Right lobe of liver (tissue), 6 donors: ENCODE measurements around the gene MUL1. TPM values are rescaled to one million over a fixed set of nuclear protein-coding genes. Genes with fewer than 3 reads are reported as not detected.

Experiments used
- ATAC-seq, 4 donors: fragments of 200-7000 bp; cut with Tn5 transposase; one replicate each; pipeline ENCODE4 v1.9.1; 2020; ENCODE audit warnings: mild to moderate bottlenecking in 4 of 4, moderate library complexity in 4 of 4
- DNase-seq, 3 donors: peaks; one replicate each; pipeline ENCODE4 v3.0.0-alpha.2; 2020
- H3K27ac ChIP-seq, 3 donors: fragments of 200-600 bp; one replicate each; pipeline ENCODE4 v1.8.0; 2022
- H3K27me3 ChIP-seq, 2 donors: fragments of 200-600 bp; one replicate each; pipeline ENCODE4 v1.8.0; 2022
- H3K36me3 ChIP-seq, 4 donors: fragments of 200-600 bp; sonication (generic) in 1 of 4; one replicate each; pipeline versions ENCODE4 v1.5.1 to v1.8.0; 2017 to 2022; ENCODE audit warnings: control low read depth in 1 of 4
- H3K4me1 ChIP-seq, 4 donors: fragments of 200-600 bp; sonication (generic) in 1 of 4; one replicate each; pipeline versions ENCODE4 v1.5.1 to v1.8.0; 2017 to 2022; ENCODE audit warnings: control low read depth in 1 of 4
- H3K4me3 ChIP-seq, 3 donors: fragments of 200-600 bp; one replicate each; pipeline ENCODE4 v1.8.0; 2022
- H3K9me3 ChIP-seq, 4 donors: fragments of 200-600 bp; sonication (generic) in 1 of 4; one replicate each; pipeline versions ENCODE4 v1.5.1 to v1.8.0; 2017 to 2022; ENCODE audit warnings: control low read depth in 1 of 4
- CTCF ChIP-seq, 4 donors: fragments of 200-600 bp in 3 of 4; fragments of 450-650 bp in 1 of 4; IDR thresholded peaks; one replicate each; pipeline versions ENCODE4 v1.5.1 to v1.8.0; 2016 to 2022; ENCODE audit warnings: antibody characterized with exemption in 4 of 4, mild to moderate bottlenecking in 2 of 4
- POLR2A ChIP-seq: fragments of 450-650 bp; IDR thresholded peaks from one replicate; pipeline ENCODE4 v1.6.1; 2017; ENCODE audit warnings: antibody characterized with exemption, mild to moderate bottlenecking
- WGBS: methylation state at CpG from one replicate; pipeline ENCODE4 v1.1.6; 2018; ENCODE audit warnings: low coverage, low lambda C conversion rate; ENCODE audit not compliant: insufficient coverage; ENCODE audit errors: missing lambda C conversion rate; 5-methylcytosine and 5-hydroxymethylcytosine counted together
- intact Hi-C, 2 donors: fragments of 100-400 bp; cut with DNase I; formaldehyde crosslinking; loops; one replicate each; pipeline versions ENCODE4 v1.11.2 to v1.14.1; 2022
- total RNA-seq, 6 experiments: library from RNA; depleted of rRNA in 2 of 6; stranded (reverse); fragments of >200 nt in 2 of 6; fragmentation: NEBNext Ultra II Directional in 3 of 6; extraction: Animal tissue kit (Norgen Biotek cat#: 25700) in 3 of 6; gene quantifications; one replicate each; pipeline versions ENCODE4 v1.1.0 to v1.2.4, GENCODE V29; 2016 to 2023
- donor health status: DM: no; HTN: yes; CAD: no.
- donor health status: DM: no; HTN: no; CAD: no.
- donor health status: DM: no; HTN: no; CAD: no.
- donor health status: DM: no; HTN: yes; CAD: no.
- donor health status: DM: no; HTN: yes; CAD: no.

Gene MUL1
- total RNA-seq, 6 experiments from 2014 or later = 14.4 to 33.6 (median 16.7) TPM

DNA sequence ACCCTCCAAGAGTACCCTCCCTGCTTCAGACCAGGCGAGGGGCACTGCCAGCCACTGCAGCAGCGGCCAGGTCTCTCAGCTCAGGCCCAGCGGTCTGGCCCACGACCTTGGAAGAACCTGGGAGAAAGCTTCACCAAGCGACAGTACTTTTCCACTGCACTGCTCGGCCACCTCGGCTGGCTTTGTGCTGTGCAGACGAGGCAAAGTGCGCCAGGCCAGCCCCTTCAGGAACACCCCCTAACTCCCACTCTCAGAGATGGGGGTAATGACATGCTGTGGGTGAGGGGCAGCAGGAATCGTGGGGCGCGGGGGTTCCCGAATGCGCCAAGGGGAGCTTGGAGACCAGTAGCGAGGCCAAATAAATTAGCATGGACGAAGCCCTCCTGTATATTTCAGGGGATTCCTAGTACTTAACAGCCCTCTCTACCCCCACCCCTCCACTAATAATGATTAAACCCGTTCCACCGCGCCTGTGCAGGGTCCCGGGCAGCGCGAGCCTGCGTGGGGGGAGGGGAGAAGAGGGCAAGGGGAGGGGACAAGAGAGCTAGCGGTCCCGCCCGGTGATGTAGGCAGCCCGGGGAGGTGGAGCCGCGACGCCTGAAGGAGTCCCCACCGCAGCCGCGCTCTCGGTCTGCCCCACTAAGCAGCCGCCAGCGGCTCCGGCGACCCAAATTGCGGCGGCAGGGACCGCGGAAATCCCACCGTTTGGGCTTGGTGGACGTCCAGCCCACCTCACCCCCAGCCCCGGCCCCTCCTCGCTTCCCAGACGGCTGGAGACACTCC is 44.2 kb upstream of the MUL1 start, which contains the start of gene FAM43B:
FAM43B (plus strand) TSS at position 629 of the 783 bp plus-strand sequence. CDS start 401 bp downstream, outside the sequence.
- intact Hi-C loops = no loop called here
- ATAC-seq (peak; percentile 59 to 69 (median 62)), DNase-seq (peak; percentile 43 to 56 (median 55))
- H3K27me3 ChIP-seq = no peaks in the 10 kb centered on the region
- TF ChIP-seq CTCF (IDR thresholded peaks at IDR 0.05) (no peak), POLR2A (no peak)
- 1% methylated on average over 20 of the region's 47 CpGs for WGBS
- no peaks in the 10 kb centered on the region for H3K36me3 ChIP-seq
- no peak within 1 kb of the TSS for H3K4me3 ChIP-seq
- H3K4me1 ChIP-seq = peaks cover 0 to 9% (median 0%) of the 10 kb centered on the region in 4 donors
- H3K27ac ChIP-seq = no peak within 1 kb of the TSS
- H3K9me3 ChIP-seq = no peaks in the 10 kb centered on the region

DNA sequence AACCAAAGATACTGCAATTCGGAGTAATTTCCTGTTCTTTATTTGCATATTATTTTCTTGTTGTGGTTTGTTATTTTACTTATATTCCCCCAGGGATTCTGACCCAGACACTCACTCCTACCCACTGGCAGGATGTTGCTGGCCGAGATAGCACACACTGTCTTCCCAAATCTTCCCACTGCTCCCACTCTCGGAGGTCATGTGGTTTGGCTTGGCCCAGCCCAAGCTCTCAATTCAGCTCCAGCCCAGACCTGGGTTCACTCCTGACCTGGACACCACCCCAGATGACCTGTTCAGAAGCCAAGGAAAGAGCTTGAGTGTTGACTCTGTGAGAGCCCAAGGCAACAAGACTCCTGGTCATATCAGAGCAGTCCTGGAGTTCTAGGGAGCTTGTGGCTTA is 43.2 kb upstream of the MUL1 start:
- ATAC-seq = no peak
- Histone ChIP-seq H3K9me3 (no peaks in the 10 kb centered on the region), H3K27ac (no peak overlapping the region), H3K27me3 (no peaks in the 10 kb centered on the region), H3K4me3 (no peak overlapping the region), H3K36me3 (no peaks in the 10 kb centered on the region), H3K4me1 (peaks cover 0 to 9% (median 0%) of the 10 kb centered on the region in 4 donors)
- TF ChIP-seq CTCF (IDR thresholded peaks at IDR 0.05) (no peak), POLR2A (no peak)
- intact Hi-C loops = no loop called here
- WGBS = 35% methylated on average over 3 of the region's 3 CpGs
- DNase-seq = no peak

- ATAC-seq (no peak), DNase-seq (no peak)
- Histone ChIP-seq H3K27me3 (no peaks in the 10 kb centered on the region), H3K4me3 (no peak overlapping the region), H3K4me1 (no peaks in the 10 kb centered on the region), H3K27ac (no peak overlapping the region), H3K36me3 (no peaks in the 10 kb centered on the region), H3K9me3 (no peaks in the 10 kb centered on the region)
- WGBS = 69% methylated on average over 3 of the region's 3 CpGs
- intact Hi-C loops = no loop called here
- TF ChIP-seq POLR2A (no peak), CTCF (IDR thresholded peaks at IDR 0.05) (no peak)
Measured at GRCh38 chr1:20546637-20547036, 38.7 kb upstream of the MUL1 start.

DNA sequence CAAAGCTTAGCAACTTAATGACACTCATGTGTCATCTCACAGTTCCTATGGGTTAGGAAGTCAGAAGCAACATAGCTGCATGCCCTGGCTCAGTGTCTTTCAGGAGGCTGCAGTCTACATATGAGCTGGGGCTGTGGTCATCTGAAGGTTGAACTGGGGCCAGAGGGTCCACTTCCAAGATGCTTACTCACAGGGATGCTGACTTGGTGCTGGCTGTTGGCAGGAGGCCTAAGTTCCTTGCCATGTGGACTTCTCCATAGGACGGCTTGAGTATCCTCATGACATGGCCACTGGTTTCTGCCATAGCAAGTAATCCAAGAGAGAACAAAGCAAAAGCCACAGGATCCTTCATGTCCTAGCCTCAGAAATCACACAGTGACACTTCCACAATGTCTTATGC is 32.3 kb upstream of the MUL1 start:
- no peak for DNase-seq
- Histone ChIP-seq H3K4me3 (no peak overlapping the region), H3K9me3 (no peaks in the 10 kb centered on the region), H3K27ac (no peak overlapping the region), H3K27me3 (no peaks in the 10 kb centered on the region), H3K4me1 (no peaks in the 10 kb centered on the region), H3K36me3 (no peaks in the 10 kb centered on the region)
- TF ChIP-seq POLR2A = no peak
- TF ChIP-seq CTCF (IDR thresholded peaks at IDR 0.05) = no peak
- intact Hi-C loops = no loop called here
- WGBS = no CpG with 5 or more reads among the region's 1 CpG
- no peak for ATAC-seq
